GM19035 (cell line): ENCODE data around the gene CTIF.

Source experiments
- ATAC-seq: cut with Tn5 transposase; IDR thresholded peaks from one replicate; pipeline ENCODE4 v1.9.1; 2021; ENCODE audit not compliant: unreplicated experiment

The CTIF gene

GRCh38 chr18:48741866-48742265 lies 203.0 kb downstream of the CTIF start:
- ATAC-seq = no peak

DNA sequence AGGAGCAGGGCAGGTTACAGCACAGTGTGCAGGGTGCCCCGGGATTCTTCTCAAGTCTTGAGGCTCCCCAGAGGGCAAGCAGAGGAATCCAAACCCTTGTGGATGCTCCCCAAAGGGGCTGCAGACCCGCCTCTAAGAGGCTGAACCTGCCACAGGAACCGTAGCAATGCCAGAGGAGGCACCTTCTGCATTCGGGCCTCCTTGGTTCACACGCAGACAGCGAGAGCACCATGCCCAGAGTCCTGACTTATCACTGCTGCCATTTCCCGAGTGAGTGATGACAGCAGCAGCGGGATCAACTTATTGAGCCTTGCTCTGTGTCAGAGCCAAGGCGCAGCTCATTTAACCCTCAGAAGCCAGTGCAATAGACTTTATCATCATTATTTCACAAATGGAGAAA lies 203.5 kb downstream of the CTIF start:
- ATAC-seq = no peak

DNA sequence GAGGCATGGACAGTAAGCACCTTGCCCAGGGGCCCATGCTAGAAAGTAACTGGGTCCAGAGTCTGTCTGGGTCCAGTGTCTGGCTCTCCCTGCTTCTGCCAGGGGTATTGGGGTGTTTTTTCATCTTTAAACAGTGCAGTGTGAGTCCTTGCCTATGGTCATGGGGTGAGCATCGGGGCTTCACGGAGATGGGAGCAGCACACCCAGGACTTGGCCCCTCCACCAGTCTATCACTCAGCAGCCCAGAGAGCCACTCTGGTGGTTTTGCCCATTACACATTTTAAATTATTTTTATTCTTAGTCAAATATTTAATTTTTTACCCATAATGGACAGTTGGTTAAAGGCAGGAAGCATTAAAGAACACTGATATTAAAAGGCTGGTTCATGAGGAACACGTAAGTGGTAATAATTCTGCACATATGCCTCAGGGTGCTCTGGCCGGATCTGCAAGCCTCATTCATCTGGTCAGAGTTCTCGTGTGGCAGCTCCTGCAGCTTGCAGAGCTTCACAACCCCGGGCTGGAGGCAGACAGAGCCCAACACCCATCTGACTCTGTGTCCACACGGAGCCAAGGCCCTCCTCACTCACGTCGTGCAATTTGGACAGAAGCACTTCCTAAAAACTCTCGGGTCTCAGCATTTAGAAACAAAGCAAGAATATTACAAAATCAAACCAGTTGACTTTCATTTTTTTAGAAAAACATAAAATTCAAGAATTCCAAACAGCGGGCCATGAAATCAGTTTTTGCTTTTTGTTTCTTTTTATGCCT lies 204.1 kb downstream of the CTIF start:
- no peak for ATAC-seq

GRCh38 chr18:48743886-48744285 lies 205.1 kb downstream of the CTIF start:
- no peak for ATAC-seq

DNA sequence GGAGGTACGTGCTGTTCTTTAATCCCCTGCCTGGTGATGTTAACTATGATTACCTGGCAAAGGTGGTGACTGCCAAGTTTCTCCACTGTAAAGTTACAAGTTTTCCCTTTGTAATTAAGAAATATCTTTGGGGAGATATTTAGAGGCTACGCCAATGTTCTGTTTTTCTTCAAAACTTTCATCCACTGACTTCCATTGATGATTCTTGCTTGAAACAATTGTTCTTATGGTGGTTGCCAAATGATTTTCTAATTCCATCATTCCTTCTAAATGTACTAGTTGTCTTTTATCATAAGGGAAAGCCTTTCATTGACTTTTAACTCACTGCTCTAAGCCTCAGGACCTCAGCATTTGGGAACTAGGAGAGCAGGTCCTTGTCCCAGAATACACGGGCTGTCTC lies 206.5 kb downstream of the CTIF start:
- no peak for ATAC-seq

GRCh38 chr18:48749768-48750167 lies 210.9 kb downstream of the CTIF start:
- no peak for ATAC-seq

DNA sequence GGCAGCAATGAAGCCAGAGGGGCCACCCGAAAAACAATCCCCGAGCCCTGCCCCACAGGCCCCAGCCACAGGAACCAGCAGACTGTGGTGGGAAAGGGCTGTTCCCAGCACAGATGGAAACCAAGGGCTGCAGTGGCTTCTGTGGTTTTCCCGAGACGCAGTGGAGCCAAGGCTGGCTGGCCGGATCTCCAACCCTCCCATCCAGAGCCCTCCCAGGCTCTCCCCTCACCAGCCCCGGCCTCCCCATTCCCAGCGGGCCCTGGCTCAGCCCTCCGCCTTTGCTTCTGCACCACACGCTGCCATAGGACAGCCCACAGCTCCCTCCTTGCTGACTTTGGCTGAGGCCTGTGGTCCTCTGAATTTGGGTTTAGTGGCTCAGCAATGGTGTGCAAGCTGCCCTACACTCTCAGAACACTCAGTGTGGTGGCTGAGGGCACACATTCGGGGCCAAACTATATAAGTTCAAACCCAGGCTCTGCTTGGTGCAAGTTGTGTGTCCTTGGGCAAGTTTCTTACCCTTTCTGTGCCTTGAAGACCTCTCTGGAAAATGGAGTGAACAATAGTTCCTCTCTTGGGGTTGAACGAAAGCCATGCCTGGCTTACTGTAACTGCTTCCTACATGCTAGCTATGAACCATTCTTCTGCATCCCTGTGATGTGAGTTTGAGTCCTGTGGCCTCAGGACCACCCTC lies 211.8 kb downstream of the CTIF start:
- ATAC-seq = no peak

DNA sequence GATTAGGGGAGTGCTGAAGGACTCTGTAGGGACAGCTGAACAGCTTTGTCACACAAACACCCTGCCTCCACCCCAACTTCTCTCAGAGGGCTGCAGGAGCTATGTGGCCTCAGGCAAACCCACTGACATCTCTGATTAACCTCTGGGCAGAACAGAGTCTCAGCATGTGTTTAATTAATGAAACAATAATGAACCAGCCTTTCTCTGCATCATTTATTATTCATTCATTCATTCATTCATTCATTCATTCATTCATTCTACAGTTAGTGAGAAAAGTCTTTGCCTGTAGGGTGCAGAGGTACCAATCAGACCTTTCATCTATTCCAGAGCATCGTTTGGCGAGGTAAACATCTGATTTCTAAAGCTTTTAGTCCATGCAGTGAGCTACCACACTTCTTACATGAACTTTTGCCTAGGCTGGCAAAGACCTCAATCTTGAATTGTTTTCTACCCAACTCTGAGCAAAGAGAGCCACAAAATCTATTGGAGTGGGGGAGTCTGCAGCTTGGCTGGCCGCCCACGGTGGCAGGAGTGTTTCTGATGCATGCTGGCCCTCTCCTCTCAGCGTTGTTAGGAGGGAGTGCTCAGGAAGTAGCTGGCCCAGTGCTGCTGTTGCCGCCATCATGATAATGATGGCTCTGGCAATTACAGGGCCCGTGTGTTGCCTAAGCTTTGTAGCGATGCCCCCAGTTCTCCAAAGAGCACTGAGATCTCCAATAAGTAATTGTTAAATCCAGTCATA lies 213.1 kb downstream of the CTIF start:
- ATAC-seq = no peak

GRCh38 chr18:48752478-48752877 lies 213.6 kb downstream of the CTIF start:
- no peak for ATAC-seq

DNA sequence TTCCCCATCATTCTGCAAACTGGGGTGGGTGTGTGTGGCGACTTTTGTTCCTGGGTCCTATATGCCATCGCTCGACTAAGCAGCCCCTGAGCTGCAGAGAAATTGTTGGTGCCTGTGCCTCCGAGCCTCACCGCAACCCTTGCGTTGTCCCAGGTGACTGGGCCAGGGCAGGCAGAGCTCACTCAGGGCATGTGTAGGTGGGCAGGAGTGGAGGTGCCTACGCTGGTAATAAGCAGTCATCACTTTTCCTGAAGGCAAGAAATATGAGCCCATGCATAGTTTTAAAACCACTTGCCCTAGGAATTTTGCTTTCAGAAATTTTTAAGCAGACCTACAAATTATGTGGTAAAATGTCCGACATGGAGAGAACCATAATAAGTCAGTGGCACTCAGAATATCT lies 214.1 kb downstream of the CTIF start:
- ATAC-seq = no peak

DNA sequence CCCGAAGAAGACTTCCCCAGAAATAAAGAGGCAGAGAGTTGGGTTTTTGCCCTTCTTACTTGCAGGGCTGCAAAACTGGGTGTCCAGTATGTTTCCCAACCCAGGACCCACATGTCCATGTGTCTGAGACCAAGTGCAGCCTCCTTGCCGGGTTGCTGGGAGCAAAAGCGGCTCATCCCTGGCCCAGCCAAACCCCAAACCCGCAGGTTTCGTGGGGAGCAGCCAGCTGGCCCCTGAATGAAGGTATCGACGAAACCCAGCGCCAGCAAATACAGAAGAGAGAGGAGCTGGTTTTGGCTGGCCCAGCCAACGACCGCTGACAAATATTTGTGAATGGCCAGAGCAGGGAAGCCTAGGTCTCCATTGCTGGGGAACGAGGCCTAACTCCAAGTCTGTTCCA lies 214.9 kb downstream of the CTIF start:
- ATAC-seq = no peak

- ATAC-seq = no peak
Measured at GRCh38 chr18:48754559-48754958, 215.7 kb downstream of the CTIF start.

DNA sequence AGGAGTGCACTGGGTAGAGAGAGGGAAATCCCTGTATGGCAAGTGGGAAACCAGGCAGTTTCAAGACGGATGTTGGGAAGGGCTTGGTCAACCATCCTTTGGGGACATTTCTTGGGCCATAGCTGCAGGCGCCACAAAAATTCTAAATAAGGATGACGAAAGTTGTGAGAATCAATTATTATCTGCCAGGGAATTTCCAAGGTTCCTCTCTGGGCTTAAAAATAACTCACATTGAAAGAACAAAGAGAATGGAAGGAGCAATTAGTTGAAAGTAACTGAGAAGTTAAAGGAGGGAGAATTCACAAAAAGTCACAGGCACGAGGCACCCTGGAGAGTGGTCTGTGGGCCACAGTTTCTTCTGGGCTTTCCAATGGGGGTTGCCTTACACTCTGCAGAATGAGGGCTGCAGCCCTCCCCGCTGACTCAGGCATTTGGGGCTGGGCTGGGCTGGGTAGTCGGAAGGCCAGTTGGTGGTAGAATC lies 216.2 kb downstream of the CTIF start:
- no peak for ATAC-seq

DNA sequence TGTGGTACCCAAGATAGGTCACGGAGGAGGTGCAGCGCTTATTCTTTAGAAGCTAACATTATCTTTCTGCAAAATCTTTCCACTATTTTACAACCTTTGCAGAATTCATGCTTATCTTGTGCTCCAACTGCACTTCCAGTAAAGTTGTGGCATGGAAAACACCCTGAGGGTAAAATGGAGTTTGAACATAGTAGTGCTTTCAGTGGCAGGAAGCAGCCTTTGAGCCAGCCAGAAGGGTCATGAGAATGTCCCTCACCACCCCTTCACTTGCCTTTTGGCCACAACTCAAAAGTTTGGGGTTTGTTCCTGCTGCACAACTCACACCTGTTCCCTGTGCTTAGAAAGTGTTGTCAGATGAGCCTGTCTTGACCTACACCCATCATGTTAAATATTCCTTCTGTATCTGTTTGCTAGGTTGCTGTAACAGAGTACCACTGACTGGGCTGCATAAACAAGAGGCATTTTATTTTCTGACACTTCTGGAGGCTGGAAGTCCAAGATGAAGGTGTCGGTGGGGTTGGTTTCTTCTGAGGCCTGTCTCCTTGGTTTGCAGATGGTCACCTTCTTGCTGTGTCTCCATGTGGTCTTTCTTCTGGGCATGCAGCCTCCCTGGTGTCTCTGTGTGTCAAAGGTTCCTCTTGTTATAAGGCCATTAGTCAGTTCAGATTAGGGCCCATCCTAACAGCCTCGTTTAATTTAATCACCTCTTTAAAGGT lies 217.8 kb downstream of the CTIF start:
- no peak for ATAC-seq

- no peak for ATAC-seq
Measured at GRCh38 chr18:48757367-48757766, 218.5 kb downstream of the CTIF start.

GRCh38 chr18:48757906-48758305 lies 219.1 kb downstream of the CTIF start:
- ATAC-seq = no peak

DNA sequence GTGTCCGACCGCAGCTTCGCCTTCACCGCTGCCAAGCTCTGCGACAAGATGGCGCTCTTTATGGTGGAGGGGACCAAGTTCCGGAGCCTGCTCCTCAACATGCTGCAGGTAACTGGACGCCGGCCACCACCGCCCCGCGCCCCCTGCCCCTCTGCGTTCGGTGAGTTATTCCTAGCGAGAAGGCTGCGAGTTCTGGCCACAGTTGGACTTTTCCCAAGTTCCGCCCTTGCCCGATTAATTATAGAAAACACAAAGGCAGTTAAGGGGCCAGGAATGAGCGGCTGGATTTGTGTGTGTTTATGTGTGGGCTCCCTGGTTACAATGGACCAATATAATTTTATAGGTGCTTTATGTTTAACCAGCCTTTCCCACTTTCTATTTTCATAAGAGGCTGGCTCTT lies 222.8 kb downstream of the CTIF start:
- no peak for ATAC-seq

DNA sequence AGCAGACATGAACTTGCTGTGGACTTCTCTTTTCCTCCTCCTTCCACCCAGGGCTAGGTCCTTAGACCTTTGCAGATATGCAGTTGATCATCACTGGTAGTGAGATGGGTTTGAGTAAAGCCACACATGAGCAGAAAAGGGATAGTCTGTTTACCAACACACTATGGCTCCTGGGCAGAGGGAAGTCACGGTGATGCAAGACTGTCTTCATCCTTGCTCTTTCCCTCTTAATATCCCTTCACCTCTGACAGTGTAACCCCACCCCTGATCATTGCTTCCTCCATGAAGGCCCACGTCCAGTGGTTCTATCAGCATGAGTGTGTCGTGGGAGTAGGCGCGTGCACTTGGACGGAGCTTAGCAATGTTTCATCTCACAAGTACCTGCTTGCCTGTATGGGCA lies 223.2 kb downstream of the CTIF start:
- ATAC-seq = no peak

- no peak for ATAC-seq
Measured at GRCh38 chr18:48762836-48763718, 224.2 kb downstream of the CTIF start.

DNA sequence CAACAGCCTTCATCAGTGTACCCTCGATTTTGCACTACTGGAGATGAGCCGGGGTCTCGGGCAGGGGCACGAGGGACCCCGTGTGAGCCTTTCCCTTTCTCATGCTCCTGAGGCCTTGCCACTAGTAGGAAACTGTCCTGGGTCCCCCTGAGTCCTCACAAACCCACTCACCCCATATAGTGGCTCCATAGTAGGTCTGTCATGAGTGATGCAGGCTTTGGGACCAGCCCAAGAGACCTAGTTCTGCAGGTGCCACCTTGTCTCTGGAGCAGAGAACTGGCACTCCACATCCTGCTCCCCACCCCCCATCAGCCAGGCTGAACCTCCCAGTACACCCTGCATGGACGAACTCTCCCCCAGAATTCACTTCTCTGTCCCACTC lies 224.9 kb downstream of the CTIF start:
- ATAC-seq = no peak
